Neuronal stem cell (in vitro differentiated cells): Measurements from ENCODE around the gene MRC2.
"Not testable (repeated sequence)": the region's sequence is repeated elsewhere in the genome, so short reads cannot be mapped to it uniquely, and the experiment has no call there.

Source experiments
- DNase-seq: peaks from one replicate; pipeline ENCODE4 v3.0.0-alpha.2; 2013; ENCODE audit warnings: low spot score
- H2AFZ ChIP-seq: one replicate; pipeline ENCODE4 v1.6.1; 2013; ENCODE audit warnings: mild to moderate bottlenecking, low read length, inconsistent platforms
- H2AK5ac ChIP-seq: 2 replicates; pipeline ENCODE4 v1.6.1; 2013; ENCODE audit warnings: low read depth, mild to moderate bottlenecking, inconsistent platforms, low read length, moderate library complexity, mixed read lengths
- H2BK120ac ChIP-seq: 2 replicates; pipeline ENCODE4 v1.6.1; 2013; ENCODE audit warnings: low read depth, mild to moderate bottlenecking, inconsistent platforms, low read length, moderate library complexity, mixed read lengths
- H2BK12ac ChIP-seq: one replicate; pipeline ENCODE4 v1.6.1; 2013; ENCODE audit warnings: low read length, inconsistent platforms
- H2BK15ac ChIP-seq: 2 replicates; pipeline ENCODE4 v1.6.1; 2013; ENCODE audit warnings: mild to moderate bottlenecking, low read length, inconsistent platforms, mixed read lengths
- H2BK5ac ChIP-seq: one replicate; pipeline ENCODE4 v1.6.1; 2013; ENCODE audit warnings: inconsistent platforms, mild to moderate bottlenecking, low read length, moderate library complexity
- H3K14ac ChIP-seq: one replicate; pipeline ENCODE4 v1.6.1; 2013; ENCODE audit warnings: low read length, inconsistent platforms
- H3K18ac ChIP-seq: 2 replicates; pipeline ENCODE4 v1.6.1; 2013; ENCODE audit warnings: low read length, inconsistent platforms
- H3K23ac ChIP-seq: 2 replicates; pipeline ENCODE4 v1.6.1; 2013; ENCODE audit warnings: low read depth, mild to moderate bottlenecking, mixed read lengths, low read length, inconsistent platforms; ENCODE audit not compliant: poor library complexity
- H3K27ac ChIP-seq: replicated peaks from 3 replicates; pipeline ENCODE4 v1.5.1; 2013; ENCODE audit warnings: low read length, inconsistent platforms
- H3K27me3 ChIP-seq, 3 experiments: 2 replicates each; pipeline ENCODE4 v1.6.1; 2013; ENCODE audit warnings: low read length in 3 of 3, mild to moderate bottlenecking in 2 of 3, inconsistent platforms in 1 of 3, low read depth in 1 of 3, mixed read lengths in 1 of 3, moderate library complexity in 1 of 3; ENCODE audit not compliant: control insufficient read depth in 3 of 3, insufficient read depth in 3 of 3
- H3K36me3 ChIP-seq, 2 donors: replicated peaks in 1 of 2; 2 replicates each; pipeline ENCODE4 v1.6.1; 2013; ENCODE audit warnings: low read length in 2 of 2; ENCODE audit not compliant: control insufficient read depth in 2 of 2, insufficient read depth in 2 of 2
- H3K4ac ChIP-seq: 2 replicates; pipeline ENCODE4 v1.6.1; 2013; ENCODE audit warnings: inconsistent platforms, mild to moderate bottlenecking, low read length, moderate library complexity
- H3K4me1 ChIP-seq, 2 donors: 1 replicate in 1 of 2; 2 replicates in 1 of 2; pipeline ENCODE4 v1.6.1; 2013; ENCODE audit warnings: low read length in 2 of 2, low read depth in 1 of 2; ENCODE audit not compliant: control insufficient read depth in 2 of 2, insufficient read depth in 1 of 2
- H3K4me2 ChIP-seq: one replicate; pipeline ENCODE4 v1.6.1; 2013; ENCODE audit warnings: mild to moderate bottlenecking, low read length, inconsistent platforms; ENCODE audit not compliant: insufficient read depth, poor library complexity, severe bottlenecking
- H3K4me3 ChIP-seq, 2 donors: 2 replicates each; pipeline ENCODE4 v1.5.1; 2013; ENCODE audit warnings: low read length in 2 of 2, mild to moderate bottlenecking in 2 of 2, inconsistent platforms in 1 of 2, moderate library complexity in 1 of 2
- H3K79me1 ChIP-seq: one replicate; pipeline ENCODE4 v1.6.1; 2013; ENCODE audit warnings: low read depth, mild to moderate bottlenecking, inconsistent platforms, low read length, moderate library complexity
- H3K9ac ChIP-seq: one replicate; pipeline ENCODE4 v1.6.1; 2013; ENCODE audit warnings: mild to moderate bottlenecking, low read depth, low read length, inconsistent platforms; ENCODE audit not compliant: poor library complexity
- H3K9me3 ChIP-seq, 2 donors: replicated peaks in 1 of 2; 2 replicates each; pipeline versions ENCODE3 to v1.6.1; 2013; ENCODE audit warnings: low read length in 2 of 2, mild to moderate bottlenecking in 2 of 2, inconsistent platforms in 1 of 2, low read depth in 1 of 2, mixed read lengths in 1 of 2, moderate library complexity in 1 of 2; ENCODE audit not compliant: control insufficient read depth in 2 of 2, insufficient read depth in 1 of 2
- H4K8ac ChIP-seq: one replicate; pipeline ENCODE4 v1.6.1; 2013; ENCODE audit warnings: low read depth, mild to moderate bottlenecking, inconsistent platforms, low read length, moderate library complexity
- H4K91ac ChIP-seq: one replicate; pipeline ENCODE4 v1.6.1; 2013; ENCODE audit warnings: low read length, low read depth, mild to moderate bottlenecking, inconsistent platforms; ENCODE audit not compliant: poor library complexity
- WGBS, 2 donors: extraction: QIAGEN DNeasy Blood & Tissue Kit; methylation state at CpG; one replicate each; pipeline ENCODE4 v1.1.7; 2013; ENCODE audit warnings: missing lambda C conversion rate in 2 of 2, mixed read lengths in 1 of 2; ENCODE audit not compliant: insufficient read length in 2 of 2, insufficient replicate concordance in 1 of 2; ENCODE audit errors: extremely low coverage in 2 of 2; 5-methylcytosine and 5-hydroxymethylcytosine counted together

The MRC2 gene

DNA sequence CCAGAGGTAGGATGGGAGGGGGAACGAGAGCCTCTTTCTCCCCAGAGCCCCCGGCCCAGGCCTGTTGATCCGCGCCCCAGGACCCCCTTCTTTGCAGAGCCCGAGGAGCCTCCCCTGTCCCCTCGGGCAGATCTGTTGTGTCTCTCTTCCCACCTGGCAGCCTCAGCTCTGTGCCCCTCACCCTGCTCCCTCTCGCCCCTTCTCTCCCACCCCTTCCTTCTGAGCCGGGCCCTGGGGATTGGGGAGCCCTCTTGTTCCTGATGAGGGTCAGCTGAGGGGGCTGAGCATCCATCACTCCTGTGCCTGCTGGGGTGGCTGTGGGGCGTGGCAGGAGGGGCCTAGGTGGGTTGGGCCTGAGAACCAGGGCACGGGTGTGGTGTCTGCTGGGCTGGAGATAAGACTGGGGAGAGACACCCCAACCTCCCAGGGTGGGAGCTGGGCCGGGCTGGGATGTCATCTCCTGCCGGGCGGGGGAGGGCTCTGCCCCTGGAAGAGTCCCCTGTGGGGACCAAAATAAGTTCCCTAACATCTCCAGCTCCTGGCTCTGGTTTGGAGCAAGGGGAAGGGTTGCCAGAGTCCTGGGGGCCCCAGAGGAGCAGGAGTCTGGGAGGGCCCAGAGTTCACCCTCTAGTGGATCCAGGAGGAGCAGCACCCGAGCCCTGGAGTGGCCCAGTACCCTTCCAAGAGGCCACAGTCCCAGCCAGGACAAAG is 65.4 kb downstream of the MRC2 start:
- peaks cover 9 to 38% of the 10 kb centered on the region in 2 donors for H3K36me3 ChIP-seq
- no peak overlapping the region for H2BK120ac ChIP-seq
- peak overlapping the region; percentile 65 for H3K18ac ChIP-seq
- H3K27ac ChIP-seq, result no peak overlapping the region
- H3K23ac ChIP-seq, result no peak overlapping the region
- peak overlapping the region; percentile 52 for H2AK5ac ChIP-seq
- no peaks in the 10 kb centered on the region for H3K9me3 ChIP-seq
- peaks cover 14 to 15% of the 10 kb centered on the region in 2 donors for H3K4me1 ChIP-seq
- no CpG with 5 or more reads among the region's 14 CpGs for WGBS, 2 donors
- H3K14ac ChIP-seq, result no peak overlapping the region
- no peak overlapping the region for H3K4me2 ChIP-seq
- no peak overlapping the region for H3K9ac ChIP-seq
- H2BK5ac ChIP-seq, result peak overlapping the region; percentile 47
- H3K4ac ChIP-seq, result no peak overlapping the region
- DNase-seq, result no peak
- H3K27me3 ChIP-seq, result no peaks in the 10 kb centered on the region
- H3K4me3 ChIP-seq, result no peak overlapping the region
- H4K91ac ChIP-seq, result no peak overlapping the region
- no peak overlapping the region for H2BK12ac ChIP-seq
- H4K8ac ChIP-seq, result no peak overlapping the region
- H2BK15ac ChIP-seq, result peak overlapping the region; percentile 62
- H2AFZ ChIP-seq, result no peak overlapping the region
- H3K79me1 ChIP-seq, result no peaks in the 10 kb centered on the region

DNA sequence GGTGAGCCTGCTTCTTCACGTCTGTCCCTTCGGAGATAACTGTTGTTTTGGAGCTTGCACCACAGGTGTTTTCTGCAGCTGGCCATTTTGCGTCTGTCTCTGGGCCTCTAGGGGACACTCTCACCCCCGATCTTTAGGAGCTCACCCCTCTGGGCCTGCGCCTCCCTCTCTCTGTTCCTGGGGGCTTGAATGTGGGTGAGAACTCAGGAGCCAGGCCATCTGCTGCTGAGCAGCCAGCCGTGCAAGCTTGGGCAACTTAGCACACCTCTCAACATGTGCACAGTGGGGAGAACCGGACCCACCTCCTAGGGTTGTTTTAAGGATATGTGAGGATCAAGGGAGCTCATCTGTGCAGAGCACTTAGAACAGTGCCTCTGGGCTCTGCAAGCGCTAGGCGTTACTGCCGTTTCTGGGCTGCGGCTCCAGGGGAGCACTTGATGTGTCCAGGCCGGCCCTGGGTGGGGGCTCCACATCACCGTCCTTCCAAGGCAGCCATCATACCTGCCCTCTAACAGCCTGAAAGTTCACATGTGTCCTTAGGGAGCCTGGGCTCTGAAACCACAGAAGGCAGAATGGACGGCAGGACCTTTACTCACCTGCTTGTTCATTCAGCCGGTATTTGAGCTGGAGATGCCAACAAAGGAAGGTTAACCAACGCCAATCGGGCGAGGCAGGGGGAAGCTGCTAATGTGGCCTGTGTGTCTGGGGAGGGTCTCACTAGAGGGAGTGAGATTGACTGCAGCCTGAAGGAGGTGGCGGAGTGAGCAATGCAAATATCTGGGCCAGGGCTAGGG is 66.3 kb downstream of the MRC2 start:
- Histone ChIP-seq H2BK120ac (no peak overlapping the region), H3K4me2 (no peak overlapping the region), H2BK12ac (peak overlapping the region; percentile 76), H3K23ac (peak overlapping the region; percentile 69), H3K9me3 (no peaks in the 10 kb centered on the region), H3K4me3 (no peak overlapping the region), H3K27ac (peak overlapping the region; percentile 45), H3K9ac (no peak overlapping the region), H2BK15ac (peak overlapping the region; percentile 40), H2AK5ac (peak overlapping the region; percentile 86), H3K14ac (peak overlapping the region; percentile 22), H4K91ac (no peak overlapping the region), H3K27me3 (no peaks in the 10 kb centered on the region), H3K79me1 (no peaks in the 10 kb centered on the region), H3K4me1 (peaks cover 14 to 15% of the 10 kb centered on the region in 2 donors), H3K18ac (peak overlapping the region; percentile 68), H3K4ac (no peak overlapping the region), H2AFZ (peak overlapping the region; percentile 3), H3K36me3 (peaks cover 6 to 29% of the 10 kb centered on the region in 2 donors), H4K8ac (no peak overlapping the region), H2BK5ac (no peak overlapping the region)
- no peak for DNase-seq
- no CpG with 5 or more reads among the region's 19 CpGs for WGBS, 2 donors

GRCh38 chr17:62695093-62695738 is 67.7 kb downstream of the MRC2 start:
- H2BK12ac ChIP-seq, H3K79me1 ChIP-seq, H3K9me3 ChIP-seq, H3K14ac ChIP-seq, H3K27me3 ChIP-seq, H4K91ac ChIP-seq, H2BK5ac ChIP-seq, H3K9ac ChIP-seq, DNase-seq, H2BK120ac ChIP-seq, H3K27ac ChIP-seq, H4K8ac ChIP-seq, H3K4ac ChIP-seq, H3K23ac ChIP-seq, H3K4me2 ChIP-seq, H3K4me3 ChIP-seq, H2BK15ac ChIP-seq: not testable (repeated sequence)
- Histone ChIP-seq H2AK5ac (peak overlapping the region; percentile 0), H3K4me1 (peaks cover 14 to 15% of the 10 kb centered on the region in 2 donors), H2AFZ (peak overlapping the region; percentile 3), H3K18ac (peak overlapping the region; percentile 0), H3K36me3 (peaks cover 5 to 21% of the 10 kb centered on the region in 2 donors)
- no CpG with 5 or more reads among the region's 5 CpGs for WGBS, 2 donors

DNA sequence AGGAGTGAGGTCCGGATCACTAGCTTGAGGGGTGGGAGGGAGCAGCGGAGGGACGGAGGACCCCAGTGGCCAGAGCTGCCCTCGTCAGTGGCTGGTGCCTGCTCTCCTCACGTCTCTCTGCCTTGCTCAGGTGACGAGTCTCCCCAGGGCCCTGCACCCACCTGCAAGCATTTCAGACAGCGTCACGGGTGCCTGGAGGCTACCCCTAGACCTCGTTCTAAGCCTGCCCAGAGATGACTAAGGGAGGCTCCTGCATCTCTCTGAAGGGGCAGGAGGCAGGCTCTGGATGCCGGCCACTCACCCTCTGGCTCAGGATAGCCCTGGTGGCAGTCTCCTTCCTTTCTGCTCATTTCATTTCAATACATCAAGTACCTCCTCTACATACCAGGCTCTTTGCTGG is 68.8 kb downstream of the MRC2 start:
- Histone ChIP-seq H3K4me1 (peaks cover 14 to 16% of the 10 kb centered on the region in 2 donors), H3K36me3 (peaks cover 0 to 11% of the 10 kb centered on the region in 2 donors), H3K9me3 (no peaks in the 10 kb centered on the region), H4K8ac (no peak overlapping the region), H2AFZ (no peak overlapping the region), H2AK5ac (peak overlapping the region; percentile 9), H3K4me3 (peak overlapping the region in 1 of 2 donors; percentile 28), H3K23ac (peak overlapping the region; percentile 61), H3K18ac (peak overlapping the region; percentile 5), H2BK5ac (no peak overlapping the region), H3K9ac (no peak overlapping the region), H3K79me1 (no peaks in the 10 kb centered on the region), H3K4ac (no peak overlapping the region), H2BK120ac (no peak overlapping the region), H3K27ac (no peak overlapping the region), H2BK15ac (no peak overlapping the region), H4K91ac (no peak overlapping the region), H3K14ac (no peak overlapping the region), H2BK12ac (no peak overlapping the region), H3K4me2 (no peak overlapping the region), H3K27me3 (peaks cover 0 to 1% (median 0%) of the 10 kb centered on the region in 3 experiments)
- no CpG with 5 or more reads among the region's 10 CpGs for WGBS, 2 donors
- no peak for DNase-seq
